ENCODE data around the gene TMIE.

Gene TMIE

GRCh38 chr3:46679681-46680080 is 21.5 kb upstream of the TMIE start:
- Histone ChIP-seq H3K4ac (ENCODE audit: low read depth in 1 of 2, low read length in 2 of 2) (no peak overlapping the region), H2BK15ac (ENCODE audit: low read depth, poor library complexity, severe bottlenecking) (no peak overlapping the region), H3K27ac (ENCODE audit: low read length, poor library complexity, severe bottlenecking) (no peak overlapping the region), H2BK120ac (ENCODE audit: low read depth, low read length) (no peak overlapping the region), H3K4me2 (ENCODE audit: low read length, poor library complexity, severe bottlenecking) (no peak overlapping the region), H3K23ac (ENCODE audit: low read length in 2 of 2) (no peak overlapping the region), H2AFZ (ENCODE audit: low read depth, low read length) (no peak overlapping the region), H2BK5ac (ENCODE audit: low read depth, low read length, poor library complexity, severe bottlenecking) (no peak overlapping the region), H4K8ac (ENCODE audit: low read length) (no peak overlapping the region), H4K91ac (ENCODE audit: low read length) (no peak overlapping the region), H3K9me3 (ENCODE audit: control insufficient read depth, low read length) (no peaks in the 10 kb centered on the region), H3K4me3 (ENCODE audit: insufficient read depth in 1 of 2, low read depth in 1 of 2, low read length in 2 of 2) (no peak overlapping the region), H3K18ac (ENCODE audit: low read depth in 1 of 2, low read length in 2 of 2) (no peak overlapping the region), H3K36me3 (ENCODE audit: control insufficient read depth in 1 of 2, insufficient read depth in 2 of 2, low read depth in 1 of 2, low read length in 2 of 2) (peaks cover 0 to 2% of the 10 kb centered on the region in 2 experiments), H3K79me1 (replicated peaks; ENCODE audit: low read length, poor library complexity, severe bottlenecking) (no peaks in the 10 kb centered on the region), H2AK5ac (ENCODE audit: low read length, severe bottlenecking) (no peak overlapping the region), H3K4me1 (ENCODE audit: control insufficient read depth, insufficient read depth, low read depth, low read length) (peaks cover 2% of the 10 kb centered on the region), H3K9ac (ENCODE audit: low read length) (no peak overlapping the region), H3K27me3 (ENCODE audit: control insufficient read depth in 1 of 2, insufficient read depth in 1 of 2, low read length in 2 of 2) (peaks cover 9 to 12% of the 10 kb centered on the region in 2 experiments), H2BK12ac (ENCODE audit: low read length in 2 of 2) (no peak overlapping the region), H3K14ac (ENCODE audit: low read length in 2 of 2) (no peak overlapping the region)
- 93% methylated on average over 5 of the region's 5 CpGs for WGBS
- DNase-seq = no peak

- no peak overlapping the region for H2BK15ac ChIP-seq (ENCODE audit: low read depth, poor library complexity, severe bottlenecking)
- no peaks in the 10 kb centered on the region for H3K9me3 ChIP-seq (ENCODE audit: control insufficient read depth, low read length)
- no peak overlapping the region for H3K4ac ChIP-seq (ENCODE audit: low read depth in 1 of 2, low read length in 2 of 2)
- no peaks in the 10 kb centered on the region for H3K79me1 ChIP-seq (replicated peaks; ENCODE audit: low read length, poor library complexity, severe bottlenecking)
- H3K18ac ChIP-seq (ENCODE audit: low read depth in 1 of 2, low read length in 2 of 2) = no peak overlapping the region
- H3K4me2 ChIP-seq (ENCODE audit: low read length, poor library complexity, severe bottlenecking) = no peak overlapping the region
- peaks cover 2% of the 10 kb centered on the region for H3K4me1 ChIP-seq (ENCODE audit: control insufficient read depth, insufficient read depth, low read depth, low read length)
- H4K91ac ChIP-seq (ENCODE audit: low read length) = no peak overlapping the region
- H3K14ac ChIP-seq (ENCODE audit: low read length in 2 of 2) = no peak overlapping the region
- WGBS = 92% methylated on average over 9 of the region's 9 CpGs
- no peak overlapping the region for H4K8ac ChIP-seq (ENCODE audit: low read length)
- H2BK5ac ChIP-seq (ENCODE audit: low read depth, low read length, poor library complexity, severe bottlenecking) = no peak overlapping the region
- H2AFZ ChIP-seq (ENCODE audit: low read depth, low read length) = no peak overlapping the region
- H3K9ac ChIP-seq (ENCODE audit: low read length) = no peak overlapping the region
- no peak overlapping the region for H3K27ac ChIP-seq (ENCODE audit: low read length, poor library complexity, severe bottlenecking)
- H3K4me3 ChIP-seq (ENCODE audit: insufficient read depth in 1 of 2, low read depth in 1 of 2, low read length in 2 of 2) = no peak overlapping the region
- peaks cover 9 to 12% of the 10 kb centered on the region in 2 experiments for H3K27me3 ChIP-seq (ENCODE audit: control insufficient read depth in 1 of 2, insufficient read depth in 1 of 2, low read length in 2 of 2)
- DNase-seq = no peak
- H3K23ac ChIP-seq (ENCODE audit: low read length in 2 of 2) = no peak overlapping the region
- no peak overlapping the region for H2BK120ac ChIP-seq (ENCODE audit: low read depth, low read length)
- no peak overlapping the region for H2AK5ac ChIP-seq (ENCODE audit: low read length, severe bottlenecking)
- H3K36me3 ChIP-seq (ENCODE audit: control insufficient read depth in 1 of 2, insufficient read depth in 2 of 2, low read depth in 1 of 2, low read length in 2 of 2) = peaks cover 0 to 7% of the 10 kb centered on the region in 2 experiments
- no peak overlapping the region for H2BK12ac ChIP-seq (ENCODE audit: low read length in 2 of 2)
These were observed 20.8 kb upstream of the TMIE start for GRCh38 chr3:46680298-46680826.

- Histone ChIP-seq H3K36me3 (ENCODE audit: control insufficient read depth in 1 of 2, insufficient read depth in 2 of 2, low read depth in 1 of 2, low read length in 2 of 2) (peaks cover 0 to 11% of the 10 kb centered on the region in 2 experiments), H2BK5ac (ENCODE audit: low read depth, low read length, poor library complexity, severe bottlenecking) (no peak overlapping the region), H3K4me1 (ENCODE audit: control insufficient read depth, insufficient read depth, low read depth, low read length) (no peaks in the 10 kb centered on the region), H3K4me3 (ENCODE audit: insufficient read depth in 1 of 2, low read depth in 1 of 2, low read length in 2 of 2) (no peak overlapping the region), H3K27me3 (ENCODE audit: control insufficient read depth in 1 of 2, insufficient read depth in 1 of 2, low read length in 2 of 2) (peaks cover 9 to 12% of the 10 kb centered on the region in 2 experiments), H4K8ac (ENCODE audit: low read length) (no peak overlapping the region), H3K18ac (ENCODE audit: low read depth in 1 of 2, low read length in 2 of 2) (no peak overlapping the region), H3K4me2 (ENCODE audit: low read length, poor library complexity, severe bottlenecking) (no peak overlapping the region), H3K4ac (ENCODE audit: low read depth in 1 of 2, low read length in 2 of 2) (no peak overlapping the region), H2BK12ac (ENCODE audit: low read length in 2 of 2) (no peak overlapping the region), H2AK5ac (ENCODE audit: low read length, severe bottlenecking) (no peak overlapping the region), H3K23ac (ENCODE audit: low read length in 2 of 2) (no peak overlapping the region), H2BK120ac (ENCODE audit: low read depth, low read length) (no peak overlapping the region), H3K14ac (ENCODE audit: low read length in 2 of 2) (no peak overlapping the region), H3K9ac (ENCODE audit: low read length) (no peak overlapping the region), H2BK15ac (ENCODE audit: low read depth, poor library complexity, severe bottlenecking) (no peak overlapping the region), H3K79me1 (replicated peaks; ENCODE audit: low read length, poor library complexity, severe bottlenecking) (no peaks in the 10 kb centered on the region), H4K91ac (ENCODE audit: low read length) (no peak overlapping the region), H3K9me3 (ENCODE audit: control insufficient read depth, low read length) (no peaks in the 10 kb centered on the region), H3K27ac (ENCODE audit: low read length, poor library complexity, severe bottlenecking) (no peak overlapping the region), H2AFZ (ENCODE audit: low read depth, low read length) (no peak overlapping the region)
- 89% methylated on average over 9 of the region's 10 CpGs for WGBS
- no peak for DNase-seq
These were observed 19.8 kb upstream of the TMIE start for GRCh38 chr3:46681387-46681786.

- no peak for DNase-seq
- no peak overlapping the region for H3K23ac ChIP-seq (ENCODE audit: low read length in 2 of 2)
- no peaks in the 10 kb centered on the region for H3K79me1 ChIP-seq (replicated peaks; ENCODE audit: low read length, poor library complexity, severe bottlenecking)
- H3K27me3 ChIP-seq (ENCODE audit: control insufficient read depth in 1 of 2, insufficient read depth in 1 of 2, low read length in 2 of 2) = peaks cover 5 to 12% of the 10 kb centered on the region in 2 experiments
- H2BK120ac ChIP-seq (ENCODE audit: low read depth, low read length) = no peak overlapping the region
- no peak overlapping the region for H3K4me2 ChIP-seq (ENCODE audit: low read length, poor library complexity, severe bottlenecking)
- no peak overlapping the region for H3K27ac ChIP-seq (ENCODE audit: low read length, poor library complexity, severe bottlenecking)
- no peak overlapping the region for H3K4me3 ChIP-seq (ENCODE audit: insufficient read depth in 1 of 2, low read depth in 1 of 2, low read length in 2 of 2)
- H3K14ac ChIP-seq (ENCODE audit: low read length in 2 of 2) = no peak overlapping the region
- no peak overlapping the region for H4K91ac ChIP-seq (ENCODE audit: low read length)
- no peak overlapping the region for H2AK5ac ChIP-seq (ENCODE audit: low read length, severe bottlenecking)
- H2BK15ac ChIP-seq (ENCODE audit: low read depth, poor library complexity, severe bottlenecking) = no peak overlapping the region
- no peak overlapping the region for H2BK5ac ChIP-seq (ENCODE audit: low read depth, low read length, poor library complexity, severe bottlenecking)
- no peak overlapping the region for H3K9ac ChIP-seq (ENCODE audit: low read length)
- H3K4me1 ChIP-seq (ENCODE audit: control insufficient read depth, insufficient read depth, low read depth, low read length) = no peaks in the 10 kb centered on the region
- H3K18ac ChIP-seq (ENCODE audit: low read depth in 1 of 2, low read length in 2 of 2) = no peak overlapping the region
- WGBS = 86% methylated on average over 13 of the region's 13 CpGs
- no peak overlapping the region for H3K4ac ChIP-seq (ENCODE audit: low read depth in 1 of 2, low read length in 2 of 2)
- no peak overlapping the region for H2AFZ ChIP-seq (ENCODE audit: low read depth, low read length)
- peaks cover 0 to 11% of the 10 kb centered on the region in 2 experiments for H3K36me3 ChIP-seq (ENCODE audit: control insufficient read depth in 1 of 2, insufficient read depth in 2 of 2, low read depth in 1 of 2, low read length in 2 of 2)
- no peaks in the 10 kb centered on the region for H3K9me3 ChIP-seq (ENCODE audit: control insufficient read depth, low read length)
- no peak overlapping the region for H4K8ac ChIP-seq (ENCODE audit: low read length)
- H2BK12ac ChIP-seq (ENCODE audit: low read length in 2 of 2) = no peak overlapping the region
These were observed 19.2 kb upstream of the TMIE start for GRCh38 chr3:46681856-46682540.
